SK-N-MC (cell line): ENCODE measurements around the gene PRKAB2.

Experiments
- EZH2 ChIP-seq: fragments of 200-600 bp; sonication (generic); IDR thresholded peaks from one replicate; pipeline ENCODE4 v1.6.1; 2017; ENCODE audit warnings: antibody characterized with exemption
- POLR2AphosphoS5 ChIP-seq: IDR thresholded peaks from 2 replicates; pipeline ENCODE4 v1.6.1; 2012; ENCODE audit warnings: mild to moderate bottlenecking, low read depth, low read length, borderline replicate concordance

DNA sequence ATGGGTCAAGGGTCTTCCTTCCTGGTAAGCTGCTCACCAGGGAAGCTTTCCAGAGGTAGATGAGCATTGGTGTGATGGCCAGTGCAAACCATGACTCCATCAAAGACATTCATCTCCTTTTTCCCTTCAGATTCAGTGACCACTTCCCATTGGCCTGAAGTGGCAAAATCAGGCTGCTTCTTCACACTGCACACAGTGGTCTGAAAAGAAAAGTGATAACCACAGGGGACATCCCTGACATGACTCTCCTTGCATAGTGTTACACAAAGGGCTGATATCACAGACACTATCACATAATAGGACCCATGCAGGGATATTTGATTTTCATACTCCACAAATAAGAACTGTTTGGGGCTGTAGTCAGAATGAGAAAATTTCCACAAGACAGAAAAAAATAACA lies 41.0 kb upstream of the PRKAB2 start:
- TF ChIP-seq EZH2 (no peak), POLR2AphosphoS5 (no peak)
